ENCODE measurements around the gene TNIP1. TPM values are rescaled to one million over a fixed set of nuclear protein-coding genes. Genes with fewer than 3 reads are reported as not detected.

The TNIP1 gene
- polyA plus RNA-seq, 12 donors, result 63.0 to 115 (median 79.8) TPM; not detected in 1

DNA sequence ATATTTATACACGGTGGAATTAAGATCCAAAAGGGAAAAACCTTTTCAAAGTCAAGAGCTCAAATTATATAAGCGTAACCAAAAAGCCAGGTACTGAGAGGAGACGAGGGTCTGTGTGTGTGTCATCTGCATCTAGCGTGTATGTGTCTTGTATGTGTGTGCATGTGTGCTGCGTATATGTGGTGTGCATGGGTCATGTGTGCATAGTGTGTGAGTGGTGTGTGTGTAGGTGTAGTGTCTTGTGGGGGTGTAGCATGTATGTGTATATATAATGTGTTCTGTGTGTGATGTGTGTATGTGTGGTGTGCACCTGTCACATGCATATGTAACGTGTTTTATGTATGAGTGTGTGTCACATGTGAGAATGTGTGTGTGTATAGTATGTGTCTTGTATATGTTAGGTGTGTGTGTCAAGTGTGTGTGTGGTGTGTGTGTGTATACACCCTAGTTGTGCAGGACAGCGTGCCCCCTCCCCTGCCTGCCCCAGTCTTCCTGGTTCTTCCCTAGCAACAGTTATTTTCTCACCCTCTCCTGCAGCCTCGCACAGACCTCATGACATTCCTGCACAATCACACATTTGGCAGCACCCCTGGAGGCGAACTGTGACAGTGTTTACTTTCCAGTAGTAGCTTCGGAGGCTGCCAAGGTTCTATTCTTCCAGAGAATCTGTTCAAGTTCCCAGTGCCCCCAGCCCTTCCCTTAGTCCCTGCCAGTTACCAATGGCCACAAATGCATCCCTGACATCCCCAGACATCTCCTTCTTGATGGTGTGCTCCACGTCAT is 27.1 kb upstream of the TNIP1 start:
- no peak for DNase-seq

GRCh38 chr5:151107084-151107483 is 26.2 kb upstream of the TNIP1 start:
- no peak for DNase-seq

DNA sequence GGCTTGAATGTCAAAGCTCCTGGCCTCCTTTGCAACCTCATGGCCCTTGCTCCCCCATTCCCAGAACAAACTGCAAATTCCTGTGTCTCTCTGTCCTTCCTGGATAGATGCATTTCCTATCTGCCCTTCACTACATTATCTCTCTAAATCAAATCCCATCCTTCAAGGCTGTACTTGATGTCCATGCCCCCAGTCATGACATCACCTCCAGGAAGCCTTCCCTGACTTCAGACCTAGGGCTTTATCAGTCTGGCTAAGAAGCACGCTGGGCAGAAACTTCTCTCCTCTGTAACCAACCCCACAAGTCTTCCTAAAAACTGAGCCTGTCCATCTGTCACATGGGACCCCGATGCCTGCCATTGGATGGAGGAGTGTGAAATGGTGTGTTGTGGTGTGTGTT is 25.7 kb upstream of the TNIP1 start:
- DNase-seq, result no peak

GRCh38 chr5:151106043-151106442 is 25.2 kb upstream of the TNIP1 start:
- no peak for DNase-seq

DNA sequence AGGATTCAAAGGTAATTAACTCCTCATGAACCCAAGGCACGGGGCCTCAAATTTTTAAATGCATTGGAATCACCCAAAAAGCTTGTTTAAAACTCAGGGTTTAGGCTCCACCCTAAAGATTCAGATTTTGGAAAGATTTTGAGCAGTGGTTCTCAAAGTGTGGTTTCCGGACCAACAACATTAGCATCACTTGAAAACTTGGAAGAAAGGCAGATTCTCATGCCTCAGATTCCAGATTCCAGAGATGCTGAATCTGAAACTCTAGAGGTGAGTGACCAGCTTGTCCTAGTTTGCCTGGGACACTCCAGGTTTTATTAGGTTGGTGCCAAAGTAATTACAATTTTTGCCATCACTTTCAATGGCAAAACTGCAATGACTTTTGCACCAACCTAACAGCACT is 24.7 kb upstream of the TNIP1 start:
- DNase-seq, result no peak

- no peak for DNase-seq
Observed at GRCh38 chr5:151104795-151105194, 24.0 kb upstream of the TNIP1 start.

DNA sequence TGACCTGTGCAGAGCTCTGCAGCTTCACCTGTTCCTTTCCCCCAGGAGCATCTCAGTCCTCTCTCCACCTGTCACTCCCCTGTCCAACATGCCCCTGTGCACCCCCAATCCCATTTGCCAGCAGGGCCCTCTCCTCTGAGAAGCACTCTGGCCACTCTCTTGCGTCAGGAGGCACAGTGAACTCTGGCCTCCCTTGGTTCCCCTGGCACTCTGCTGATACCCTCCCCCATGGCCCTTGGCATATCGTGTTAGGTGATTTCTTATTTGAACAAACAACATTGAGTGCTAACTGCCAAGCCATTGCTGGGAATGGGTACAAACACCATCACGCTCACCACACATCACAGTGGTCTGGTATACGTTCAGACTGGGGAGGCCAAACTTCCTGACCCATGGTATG is 20.9 kb upstream of the TNIP1 start:
- no peak for DNase-seq

DNA sequence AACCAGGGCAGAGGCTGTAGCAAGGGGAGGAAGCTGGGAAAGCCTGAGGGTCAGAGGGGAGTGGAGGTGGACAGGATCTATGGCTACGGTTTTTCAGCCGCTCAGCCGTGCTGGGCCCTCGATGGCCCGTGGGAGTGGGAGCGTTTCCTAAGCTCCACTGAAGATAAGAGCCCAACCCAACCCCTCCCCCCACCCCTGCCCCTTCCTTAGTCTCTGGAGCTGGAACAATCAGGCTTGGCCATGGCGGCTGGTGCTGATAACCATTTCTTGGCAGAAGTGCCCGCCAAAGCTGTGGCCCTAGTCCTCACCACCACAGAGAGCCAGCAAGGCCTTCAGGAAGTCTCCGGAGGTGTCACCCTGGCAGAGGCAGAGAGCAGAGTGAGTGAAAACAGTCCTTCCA is 20.3 kb upstream of the TNIP1 start:
- no peak for DNase-seq

- DNase-seq, result no peak
Observed at GRCh38 chr5:151100681-151101080, 19.8 kb upstream of the TNIP1 start.

GRCh38 chr5:151098768-151099121 is 17.9 kb upstream of the TNIP1 start:
- DNase-seq, result no peak

- no peak for DNase-seq
Observed at GRCh38 chr5:151097820-151098767, 17.3 kb upstream of the TNIP1 start.

DNA sequence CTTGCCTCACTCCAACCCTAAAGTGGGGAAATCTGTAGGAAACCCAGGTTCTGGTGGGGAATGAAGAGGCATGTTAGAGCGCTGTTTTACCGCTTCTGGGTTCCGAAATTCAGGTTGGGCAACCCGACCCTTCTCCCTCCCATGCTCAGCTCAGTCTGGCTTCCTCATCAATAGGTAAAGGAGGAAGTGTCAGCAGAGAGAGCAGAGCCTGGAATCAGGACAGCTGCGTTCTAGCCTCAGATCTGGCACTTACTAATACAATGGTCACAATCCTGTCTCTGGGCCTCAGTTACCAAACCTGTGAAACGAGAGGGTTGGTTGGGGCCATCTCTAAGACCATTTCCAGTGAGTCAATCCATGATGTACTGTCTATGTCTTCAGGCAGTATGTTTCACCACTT is 16.2 kb upstream of the TNIP1 start:
- DNase-seq, result no peak

DNA sequence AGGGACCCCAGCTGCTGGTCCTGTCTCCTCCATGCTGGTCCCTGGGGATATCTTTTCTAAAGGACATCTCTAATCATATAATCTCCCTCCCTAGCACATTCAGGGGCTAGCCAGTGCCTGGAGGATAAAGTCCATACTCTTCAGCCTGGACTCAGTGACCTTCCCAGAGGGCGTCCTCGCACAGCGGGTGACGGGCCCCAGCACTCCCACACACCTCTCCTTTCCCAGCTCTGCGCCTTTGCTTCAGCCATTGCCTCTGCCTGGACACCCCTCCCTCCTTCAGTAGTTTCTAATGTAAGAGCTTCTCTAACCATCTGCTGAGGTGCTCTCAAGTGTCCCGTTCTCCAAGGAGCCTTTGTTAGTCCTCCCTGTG is 15.2 kb upstream of the TNIP1 start:
- DNase-seq, result no peak

GRCh38 chr5:151095341-151096000 is 14.6 kb upstream of the TNIP1 start:
- no peak for DNase-seq

GRCh38 chr5:151094852-151095245 is 14.0 kb upstream of the TNIP1 start:
- DNase-seq, result no peak

DNA sequence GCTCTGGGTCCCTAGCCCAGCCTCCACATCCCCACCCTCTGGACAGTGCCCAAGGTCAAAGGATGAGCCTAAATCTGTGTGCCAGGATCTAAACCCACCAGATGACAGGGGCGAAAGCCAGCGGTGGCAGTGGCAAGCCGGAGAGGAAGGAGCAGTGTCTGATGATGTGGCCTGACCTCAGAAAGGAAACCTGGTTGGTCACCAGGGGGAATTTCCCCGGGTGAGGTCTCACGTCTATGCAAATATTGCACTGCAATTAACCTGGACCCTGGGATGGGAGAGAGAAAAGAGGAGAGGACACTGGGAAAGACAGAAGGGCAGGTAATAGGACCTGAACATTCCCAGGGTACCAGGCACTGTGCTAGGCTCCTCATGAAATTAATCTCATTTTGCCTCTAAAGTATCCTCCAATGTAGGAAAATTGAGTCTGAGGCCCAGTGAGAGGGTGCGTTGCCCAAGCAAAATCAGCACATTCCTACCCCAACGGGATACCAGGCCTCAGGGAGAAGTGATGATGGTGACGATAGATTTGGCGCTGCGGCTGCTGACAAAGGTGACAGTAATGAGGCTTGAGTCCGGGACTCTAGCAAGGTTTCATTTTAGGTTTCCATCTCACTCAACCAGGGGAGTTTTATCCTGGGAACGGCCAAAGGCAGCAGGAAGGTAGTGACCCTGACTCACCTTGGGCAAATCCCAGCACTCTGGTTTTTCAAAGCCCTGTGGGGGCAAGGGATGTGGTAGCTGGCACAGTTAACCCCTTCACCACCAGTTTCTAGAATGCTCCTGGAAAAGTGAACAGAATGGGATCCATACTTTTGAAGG is 13.4 kb upstream of the TNIP1 start:
- no peak for DNase-seq

DNA sequence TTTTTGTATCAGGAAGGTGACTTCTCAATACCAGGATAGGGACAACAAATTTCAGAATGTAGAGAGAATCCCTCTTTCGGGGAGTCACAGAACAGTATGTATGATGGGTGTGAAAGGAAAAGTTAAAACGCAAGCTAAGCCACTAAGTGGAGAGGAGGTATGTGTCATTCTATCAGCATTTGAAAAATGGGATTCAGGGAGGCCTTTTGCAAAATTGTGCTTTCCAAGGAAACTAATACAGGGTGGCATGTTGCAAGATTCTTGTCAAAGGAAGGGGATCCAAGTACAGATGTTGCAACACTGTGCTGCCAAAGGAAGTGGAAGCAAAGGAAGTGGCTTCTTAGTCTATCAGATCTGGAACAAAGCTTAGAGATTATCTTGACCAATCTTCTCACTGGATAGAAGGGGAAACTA is 12.6 kb upstream of the TNIP1 start:
- DNase-seq, result no peak

- DNase-seq, result no peak
Observed at GRCh38 chr5:151092762-151093161, 11.9 kb upstream of the TNIP1 start.

DNA sequence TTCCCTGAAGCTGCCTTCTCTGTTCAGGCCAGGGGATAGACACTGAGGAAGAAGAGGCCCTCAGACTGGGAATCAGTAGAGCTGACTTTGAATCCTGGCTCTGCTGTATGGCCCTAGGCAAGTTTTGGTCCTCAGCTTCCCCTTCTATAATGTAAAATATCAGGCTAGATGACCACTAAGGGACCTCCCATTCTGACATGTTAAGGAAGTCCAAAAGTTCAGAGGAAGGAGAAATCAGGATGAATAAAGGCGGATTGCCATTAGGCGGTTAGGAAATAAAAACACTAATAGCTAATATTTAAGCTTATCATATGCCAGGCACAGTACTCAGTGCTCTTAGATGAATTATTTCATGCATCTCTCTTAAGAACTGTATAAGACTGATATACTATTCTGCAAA is 8.9 kb upstream of the TNIP1 start:
- DNase-seq, result no peak

DNA sequence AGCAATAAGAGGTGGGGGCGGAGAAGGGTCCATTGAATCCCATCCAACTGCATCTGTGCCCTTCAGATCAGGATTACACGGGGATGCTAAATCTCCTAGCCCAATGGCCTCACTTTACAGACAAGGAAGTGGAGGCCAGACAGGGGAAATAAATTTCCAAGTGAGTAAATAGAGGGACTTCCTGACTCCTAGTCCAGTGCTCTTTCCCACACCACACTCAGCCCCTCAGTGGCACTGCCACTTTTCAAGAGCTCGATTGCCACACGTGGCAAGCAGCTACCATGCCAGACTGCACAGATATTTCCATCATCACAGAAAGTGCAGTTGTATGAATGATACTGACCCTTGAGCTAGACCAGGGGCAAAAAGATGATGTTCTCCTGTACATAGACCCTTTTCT is 8.2 kb upstream of the TNIP1 start:
- no peak for DNase-seq

- no peak for DNase-seq
Observed at GRCh38 chr5:151087486-151087885, 6.7 kb upstream of the TNIP1 start.

DNA sequence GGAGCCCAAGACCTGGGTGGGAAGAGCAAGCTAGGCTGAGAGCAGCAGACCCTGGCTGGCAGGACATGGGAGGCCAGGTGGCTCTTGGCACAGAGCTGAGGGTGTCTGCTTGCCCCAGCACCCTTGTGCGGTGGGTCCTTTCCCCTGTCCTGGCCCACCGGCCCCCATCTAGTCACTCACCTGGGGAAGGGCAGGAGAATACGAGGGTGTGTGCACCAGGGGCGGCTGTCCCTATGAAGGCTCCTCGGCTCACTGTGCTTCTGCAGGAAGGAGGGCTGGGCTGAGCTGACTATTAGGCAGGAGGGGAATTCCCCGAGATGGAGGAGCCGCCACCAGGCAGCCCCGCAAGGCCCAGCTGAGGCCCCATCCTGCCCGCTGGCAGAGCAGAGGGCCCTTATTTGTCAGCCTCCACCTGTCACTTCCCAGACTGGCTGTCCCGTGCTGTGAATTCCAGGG is 6.1 kb upstream of the TNIP1 start:
- DNase-seq, result no peak
